Cardiac muscle cell (in vitro differentiated cells and primary cell): ENCODE data around the gene CLCN5. TPM values are rescaled to one million over a fixed set of nuclear protein-coding genes. Genes with fewer than 3 reads are reported as not detected.
"Not testable (repeated sequence)": the region's sequence is repeated elsewhere in the genome, so short reads cannot be mapped to it uniquely, and the experiment has no call there.

Experiments
- DNase-seq, 2 donors: peaks; one replicate each; pipeline versions ENCODE4 v3.0.0 to v3.0.0-alpha.2; 2010 to 2017; ENCODE audit warnings: low read depth in 1 of 2, low spot score in 1 of 2
- H3K27ac ChIP-seq: fragments of 200-600 bp; sonication (generic); 2 replicates; pipeline ENCODE4 v1.5.1; 2016
- H3K27me3 ChIP-seq: fragments of 200-600 bp; sonication (generic); 2 replicates; pipeline ENCODE4 v1.6.0; 2016; ENCODE audit warnings: control low read depth
- H3K36me3 ChIP-seq: fragments of 200-600 bp; sonication (generic); 2 replicates; pipeline ENCODE4 v1.5.1; 2016; ENCODE audit warnings: control low read depth
- H3K4me1 ChIP-seq: fragments of 200-600 bp; sonication (generic); 2 replicates; pipeline ENCODE4 v1.8.1; 2017; ENCODE audit warnings: low read depth, mild to moderate bottlenecking, mixed run types
- H3K4me3 ChIP-seq: fragments of 200-600 bp; sonication (generic); 2 replicates; pipeline ENCODE4 v1.5.1; 2016; ENCODE audit warnings: mild to moderate bottlenecking
- H3K9me3 ChIP-seq: fragments of 200-600 bp; sonication (generic); 2 replicates; pipeline ENCODE4 v1.5.1; 2017; ENCODE audit warnings: low read depth, mild to moderate bottlenecking, control low read depth
- polyA plus RNA-seq: library from polyadenylated mRNA; unstranded; fragments of >200 nt; fragmentation: Nextera tagmentation; extraction: Ambion mirVana; gene quantifications from 2 replicates; pipeline ENCODE4 v1.2.1, GENCODE V29; 2016
- total RNA-seq: library from RNA; depleted of rRNA; stranded (reverse); fragments of >200 nt; gene quantifications from 2 replicates; pipeline ENCODE4 v1.2.3, GENCODE V29; 2016
- TF ChIP-seq, protein P1 (sequence below): IDR thresholded peaks from 2 replicates; pipeline ENCODE4 v1.5.1; 2012; ENCODE audit warnings: low read depth, mild to moderate bottlenecking, low read length

The CLCN5 gene
- total and polyA plus RNA-seq, 2 experiments from 2014 or later = 6.6 to 16.6 TPM

DNA sequence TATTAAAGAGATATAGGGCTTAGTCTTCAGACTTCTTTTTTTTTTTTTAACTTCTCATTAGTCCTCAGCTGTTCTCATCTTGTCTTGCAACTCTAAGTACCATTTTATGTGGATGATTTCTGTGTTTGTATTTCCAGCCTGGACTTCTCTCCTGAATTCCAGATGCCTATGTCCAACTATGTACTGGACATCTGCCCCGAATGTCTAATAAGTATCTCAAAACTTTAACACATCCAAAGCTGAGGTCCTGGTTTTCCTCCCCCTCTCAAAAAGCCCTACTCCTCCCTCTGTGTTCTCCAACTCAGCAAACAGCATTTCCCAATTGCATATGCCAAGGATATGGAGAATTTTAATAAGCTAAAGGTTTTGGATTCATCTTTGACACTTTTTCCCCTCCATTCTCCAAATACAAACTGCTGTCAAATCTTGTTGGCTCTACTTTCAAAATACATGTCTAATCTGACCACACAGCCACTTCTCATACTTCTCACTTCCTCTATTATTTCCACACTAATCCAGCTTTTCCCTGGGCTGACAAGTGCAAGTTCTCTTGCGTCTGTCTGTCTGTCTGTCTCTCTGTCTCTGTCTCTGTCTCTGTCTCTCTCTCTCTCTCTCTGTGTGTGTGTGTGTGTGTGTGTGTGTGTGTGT lies 79.8 kb downstream of the CLCN5 start:
- TF ChIP-seq, protein P1, sequence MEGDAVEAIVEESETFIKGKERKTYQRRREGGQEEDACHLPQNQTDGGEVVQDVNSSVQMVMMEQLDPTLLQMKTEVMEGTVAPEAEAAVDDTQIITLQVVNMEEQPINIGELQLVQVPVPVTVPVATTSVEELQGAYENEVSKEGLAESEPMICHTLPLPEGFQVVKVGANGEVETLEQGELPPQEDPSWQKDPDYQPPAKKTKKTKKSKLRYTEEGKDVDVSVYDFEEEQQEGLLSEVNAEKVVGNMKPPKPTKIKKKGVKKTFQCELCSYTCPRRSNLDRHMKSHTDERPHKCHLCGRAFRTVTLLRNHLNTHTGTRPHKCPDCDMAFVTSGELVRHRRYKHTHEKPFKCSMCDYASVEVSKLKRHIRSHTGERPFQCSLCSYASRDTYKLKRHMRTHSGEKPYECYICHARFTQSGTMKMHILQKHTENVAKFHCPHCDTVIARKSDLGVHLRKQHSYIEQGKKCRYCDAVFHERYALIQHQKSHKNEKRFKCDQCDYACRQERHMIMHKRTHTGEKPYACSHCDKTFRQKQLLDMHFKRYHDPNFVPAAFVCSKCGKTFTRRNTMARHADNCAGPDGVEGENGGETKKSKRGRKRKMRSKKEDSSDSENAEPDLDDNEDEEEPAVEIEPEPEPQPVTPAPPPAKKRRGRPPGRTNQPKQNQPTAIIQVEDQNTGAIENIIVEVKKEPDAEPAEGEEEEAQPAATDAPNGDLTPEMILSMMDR = no peak
- H3K4me3 ChIP-seq = no peak overlapping the region
- H3K4me1 ChIP-seq = no peaks in the 10 kb centered on the region
- H3K9me3 ChIP-seq = no peaks in the 10 kb centered on the region
- DNase-seq = peak in 1 of 2 donors; percentile 50
- H3K27me3 ChIP-seq = no peaks in the 10 kb centered on the region
- H3K27ac ChIP-seq = no peak overlapping the region
- no peaks in the 10 kb centered on the region for H3K36me3 ChIP-seq

DNA sequence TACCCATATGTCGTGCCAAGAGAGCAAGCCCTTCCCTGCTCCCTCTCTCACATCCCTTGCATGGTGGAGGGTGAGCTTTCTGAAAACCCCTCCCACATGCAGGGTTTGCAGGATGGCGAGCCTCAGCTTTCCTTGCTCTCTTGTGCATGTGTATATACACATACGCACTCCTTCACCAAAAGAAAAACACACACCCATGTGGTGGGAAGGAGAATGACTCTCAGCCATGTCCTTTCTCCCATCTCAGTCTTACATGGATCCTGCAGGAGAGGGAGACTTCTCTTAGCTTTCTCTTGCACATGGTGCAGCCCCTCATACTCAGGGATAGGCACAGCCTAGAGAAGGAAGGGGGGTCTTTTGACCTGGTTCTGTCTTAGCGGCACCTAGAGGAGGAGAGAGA lies 81.1 kb downstream of the CLCN5 start:
- Histone ChIP-seq H3K27me3 (no peaks in the 10 kb centered on the region), H3K27ac (no peak overlapping the region), H3K9me3 (no peaks in the 10 kb centered on the region), H3K4me1 (no peaks in the 10 kb centered on the region), H3K4me3 (no peak overlapping the region), H3K36me3 (no peaks in the 10 kb centered on the region)
- TF ChIP-seq, protein P1 = no peak
- DNase-seq = no peak

DNA sequence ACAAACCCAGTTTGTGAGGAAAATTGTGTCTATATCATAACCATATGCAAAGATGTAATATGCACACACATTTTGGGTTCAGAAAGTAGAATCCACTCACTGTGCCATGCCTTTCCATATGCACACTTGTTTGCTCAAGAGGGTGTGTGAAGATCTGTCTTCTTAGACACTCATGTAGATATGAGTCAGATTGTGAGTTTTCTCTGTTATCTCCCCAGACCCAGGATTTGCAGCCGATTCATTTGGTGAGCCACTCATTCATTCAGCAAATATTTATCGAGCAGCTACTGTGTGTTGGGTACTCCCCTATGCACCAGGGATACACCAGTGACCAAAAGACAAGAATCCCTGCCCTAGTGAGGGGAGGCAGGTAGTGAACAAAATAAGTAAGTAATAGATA lies 81.5 kb downstream of the CLCN5 start:
- Histone ChIP-seq H3K9me3 (no peaks in the 10 kb centered on the region), H3K4me1 (no peaks in the 10 kb centered on the region), H3K4me3 (no peak overlapping the region), H3K27ac (no peak overlapping the region), H3K27me3 (no peaks in the 10 kb centered on the region), H3K36me3 (no peaks in the 10 kb centered on the region)
- DNase-seq = no peak
- TF ChIP-seq, protein P1 = no peak

DNA sequence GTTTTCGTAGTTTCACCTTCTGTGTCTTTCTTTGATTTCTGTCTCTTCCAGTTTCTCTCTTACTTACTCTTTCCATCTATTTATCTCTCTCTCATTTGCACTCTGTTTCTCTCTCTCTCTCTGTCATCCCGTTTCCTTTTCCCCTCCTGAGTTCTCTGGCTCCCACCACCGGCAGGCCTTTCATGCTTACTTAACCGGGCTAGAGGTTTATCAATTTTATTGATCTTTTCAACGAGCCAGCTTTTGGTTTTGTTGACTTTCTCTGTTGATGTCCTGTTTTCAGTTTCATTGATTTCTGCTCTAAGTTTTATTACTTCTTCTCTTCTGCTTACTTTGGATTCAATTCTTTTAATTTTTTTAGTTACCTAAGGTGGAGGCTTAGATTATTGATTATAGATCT lies 103.2 kb downstream of the CLCN5 start:
- H3K36me3 ChIP-seq, H3K4me1 ChIP-seq, H3K27me3 ChIP-seq, H3K4me3 ChIP-seq, H3K9me3 ChIP-seq, H3K27ac ChIP-seq, DNase-seq: not testable (repeated sequence)

DNA sequence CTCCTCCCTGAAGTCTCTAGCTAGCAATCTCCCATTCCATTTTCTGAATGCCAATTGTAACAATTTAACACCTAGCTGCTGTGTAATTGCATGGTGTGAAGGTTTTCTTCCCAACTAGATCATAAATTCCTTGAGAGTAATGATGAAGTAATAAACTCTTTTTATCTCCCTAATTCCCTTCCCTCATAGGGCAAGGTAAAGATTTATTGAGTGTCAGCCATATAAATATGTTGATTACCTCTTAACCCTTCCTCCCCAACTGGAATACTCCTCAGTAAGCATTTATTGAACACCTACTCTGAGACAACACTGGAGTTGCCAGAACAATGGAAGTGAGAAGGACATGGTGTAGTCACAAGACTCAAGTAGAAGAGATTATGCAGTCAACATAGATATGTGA lies 112.7 kb downstream of the CLCN5 start:
- no peaks in the 10 kb centered on the region for H3K27me3 ChIP-seq
- TF ChIP-seq, protein P1 = no peak
- H3K9me3 ChIP-seq = no peaks in the 10 kb centered on the region
- peaks cover 7% of the 10 kb centered on the region for H3K4me1 ChIP-seq
- no peak overlapping the region for H3K27ac ChIP-seq
- H3K36me3 ChIP-seq = no peaks in the 10 kb centered on the region
- no peak for DNase-seq
- H3K4me3 ChIP-seq = no peak overlapping the region

DNA sequence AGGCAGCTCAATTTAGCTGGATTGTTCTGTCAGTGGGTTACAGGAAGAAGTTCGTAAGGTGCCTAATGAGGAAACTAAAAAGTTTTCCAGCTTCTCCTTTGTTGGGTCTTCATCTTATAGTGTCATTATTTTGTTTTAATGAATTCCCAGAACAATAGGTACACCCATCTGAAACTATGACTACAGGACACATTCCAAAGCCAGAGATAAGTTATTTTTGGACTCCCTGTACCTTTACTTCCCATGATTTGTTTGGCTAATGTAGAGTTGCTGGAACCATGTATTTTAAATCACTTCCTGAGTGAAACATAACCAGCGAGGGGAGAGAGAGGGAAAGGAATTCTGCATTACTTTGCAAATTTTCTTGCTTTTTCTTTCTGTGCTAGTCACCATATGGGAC lies 114.0 kb downstream of the CLCN5 start:
- Histone ChIP-seq H3K27me3 (no peaks in the 10 kb centered on the region), H3K4me1 (peaks cover 7% of the 10 kb centered on the region), H3K27ac (peak overlapping the region; percentile 58), H3K36me3 (no peaks in the 10 kb centered on the region), H3K4me3 (no peak overlapping the region), H3K9me3 (no peaks in the 10 kb centered on the region)
- DNase-seq = peak in 1 of 2 donors; percentile 6
- TF ChIP-seq, protein P1 = no peak
